NB4 (cell line): ENCODE results near the gene DEPDC1.
A peak's percentile ranks its signal among the peaks of the same experiment; 100 is the strongest.
"Not testable (repeated sequence)": the region's sequence is repeated elsewhere in the genome, so short reads cannot be mapped to it uniquely, and the experiment has no call there.

Experiments used
- DNase-seq: peaks from one replicate; pipeline ENCODE4 v3.0.0; 2010; ENCODE audit warnings: low read depth
- H3K4me3 ChIP-seq: one replicate; pipeline ENCODE4 v1.5.1; 2011; ENCODE audit warnings: mild to moderate bottlenecking, low read depth, low read length, moderate library complexity
- MYC ChIP-seq: IDR thresholded peaks from 2 replicates; pipeline ENCODE4 v1.6.1; 2011; ENCODE audit warnings: low read depth, low read length
- POLR2A ChIP-seq: IDR thresholded peaks from 2 replicates; pipeline ENCODE4 v1.6.1; 2011; ENCODE audit warnings: mild to moderate bottlenecking; ENCODE audit not compliant: insufficient read length; ENCODE audit errors: extremely low read depth
- TF ChIP-seq, protein P1 (sequence below): IDR thresholded peaks from one replicate; pipeline ENCODE4 v1.5.1; 2012; ENCODE audit warnings: low read depth, low read length
- TF ChIP-seq, protein P2 (sequence below): IDR thresholded peaks from 2 replicates; pipeline ENCODE4 v1.6.1; 2011; ENCODE audit warnings: low read depth, low read length

Gene DEPDC1

DNA sequence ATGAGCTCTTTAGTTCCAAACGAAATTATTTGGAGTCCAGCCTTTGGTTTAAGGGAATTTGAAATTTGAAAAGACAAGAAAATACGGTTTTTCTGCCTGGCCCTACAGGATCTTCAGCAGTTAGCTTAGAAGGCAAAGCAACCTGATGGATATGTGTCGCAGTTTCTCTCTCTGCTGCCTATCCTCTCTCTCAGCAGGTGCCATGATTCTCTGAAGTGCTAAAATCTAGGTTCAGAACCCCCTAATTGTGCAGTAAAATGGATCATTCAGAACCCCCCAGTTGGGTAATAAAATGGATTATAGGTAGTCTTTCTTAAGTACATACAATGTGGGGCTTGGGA lies 446 bp upstream of the DEPDC1 start:
- peak overlapping the region; percentile 67 for H3K4me3 ChIP-seq
- TF ChIP-seq, protein P1, sequence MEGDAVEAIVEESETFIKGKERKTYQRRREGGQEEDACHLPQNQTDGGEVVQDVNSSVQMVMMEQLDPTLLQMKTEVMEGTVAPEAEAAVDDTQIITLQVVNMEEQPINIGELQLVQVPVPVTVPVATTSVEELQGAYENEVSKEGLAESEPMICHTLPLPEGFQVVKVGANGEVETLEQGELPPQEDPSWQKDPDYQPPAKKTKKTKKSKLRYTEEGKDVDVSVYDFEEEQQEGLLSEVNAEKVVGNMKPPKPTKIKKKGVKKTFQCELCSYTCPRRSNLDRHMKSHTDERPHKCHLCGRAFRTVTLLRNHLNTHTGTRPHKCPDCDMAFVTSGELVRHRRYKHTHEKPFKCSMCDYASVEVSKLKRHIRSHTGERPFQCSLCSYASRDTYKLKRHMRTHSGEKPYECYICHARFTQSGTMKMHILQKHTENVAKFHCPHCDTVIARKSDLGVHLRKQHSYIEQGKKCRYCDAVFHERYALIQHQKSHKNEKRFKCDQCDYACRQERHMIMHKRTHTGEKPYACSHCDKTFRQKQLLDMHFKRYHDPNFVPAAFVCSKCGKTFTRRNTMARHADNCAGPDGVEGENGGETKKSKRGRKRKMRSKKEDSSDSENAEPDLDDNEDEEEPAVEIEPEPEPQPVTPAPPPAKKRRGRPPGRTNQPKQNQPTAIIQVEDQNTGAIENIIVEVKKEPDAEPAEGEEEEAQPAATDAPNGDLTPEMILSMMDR = no peak
- TF ChIP-seq, protein P2, sequence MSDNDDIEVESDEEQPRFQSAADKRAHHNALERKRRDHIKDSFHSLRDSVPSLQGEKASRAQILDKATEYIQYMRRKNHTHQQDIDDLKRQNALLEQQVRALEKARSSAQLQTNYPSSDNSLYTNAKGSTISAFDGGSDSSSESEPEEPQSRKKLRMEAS = no peak
- TF ChIP-seq MYC = no peak
- TF ChIP-seq POLR2A = no peak
- DNase-seq = no peak

DNA sequence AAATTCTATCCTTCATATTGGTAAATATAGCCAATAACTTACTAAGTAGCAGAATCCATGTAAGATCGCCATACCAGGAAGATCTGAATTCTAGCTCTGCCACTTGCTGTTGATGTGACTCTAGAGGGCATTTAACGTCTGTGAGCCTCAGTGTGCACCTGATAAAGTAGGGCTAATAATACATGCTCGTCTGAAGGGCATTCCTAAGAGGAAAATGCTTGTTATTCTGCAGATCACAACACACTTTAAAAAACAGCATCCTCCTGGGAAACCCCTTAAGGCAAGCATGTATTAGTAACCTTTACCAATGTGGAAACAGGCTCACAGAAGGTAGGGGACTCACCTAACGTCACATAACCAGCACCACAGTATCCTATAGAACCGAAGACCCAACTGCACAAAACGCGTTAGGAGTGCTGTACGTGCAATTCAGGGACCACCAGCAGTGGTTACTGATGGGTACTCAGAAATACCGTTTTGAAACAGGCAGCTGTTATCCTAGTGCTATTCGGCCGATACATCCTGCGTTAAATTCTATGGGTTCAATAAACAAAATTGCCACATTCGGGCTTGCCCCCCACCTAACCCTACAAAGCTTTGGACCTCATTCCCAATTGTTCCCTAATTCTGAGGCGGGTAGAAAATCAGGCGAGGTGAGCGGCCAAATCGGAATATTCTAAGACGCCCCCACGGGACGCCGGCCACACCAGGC lies 758 bp downstream of the DEPDC1 start:
- peak overlapping the region; percentile 99 for H3K4me3 ChIP-seq
- TF ChIP-seq, protein P1 = no peak
- TF ChIP-seq MYC (no peak), POLR2A (no peak)
- TF ChIP-seq, protein P2 = no peak
- peak; percentile 29 for DNase-seq

- peak overlapping the region; percentile 99 for H3K4me3 ChIP-seq
- TF ChIP-seq POLR2A = no peak
- DNase-seq = no peak
These were observed 1.4 kb downstream of the DEPDC1 start for GRCh38 chr1:68495532-68495931.

- H3K4me3 ChIP-seq = no peak overlapping the region
- DNase-seq = no peak
- no peak for TF ChIP-seq MYC
- TF ChIP-seq, protein P1 = no peak
These were observed 3.7 kb downstream of the DEPDC1 start for GRCh38 chr1:68493193-68493592.

DNA sequence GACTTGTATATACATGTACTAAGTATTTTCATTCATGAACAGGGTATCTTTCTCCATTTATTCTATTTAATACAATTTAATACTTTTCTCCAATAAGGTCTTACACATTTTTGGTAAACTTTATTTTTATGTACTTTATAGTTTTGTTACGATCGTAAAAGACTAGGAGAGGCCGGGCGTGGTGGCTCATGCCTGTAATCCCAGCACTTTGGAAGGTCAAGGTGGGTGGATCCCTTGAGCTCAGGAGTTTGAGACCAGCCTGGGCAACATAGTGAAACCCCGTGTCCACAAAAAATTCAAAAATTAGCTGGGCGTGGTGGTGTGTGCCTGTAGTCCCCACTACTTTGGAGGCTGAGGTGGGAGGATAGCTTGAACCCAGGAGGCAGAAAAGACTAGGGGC lies 4.6 kb downstream of the DEPDC1 start:
- DNase-seq, H3K4me3 ChIP-seq: not testable (repeated sequence)

DNA sequence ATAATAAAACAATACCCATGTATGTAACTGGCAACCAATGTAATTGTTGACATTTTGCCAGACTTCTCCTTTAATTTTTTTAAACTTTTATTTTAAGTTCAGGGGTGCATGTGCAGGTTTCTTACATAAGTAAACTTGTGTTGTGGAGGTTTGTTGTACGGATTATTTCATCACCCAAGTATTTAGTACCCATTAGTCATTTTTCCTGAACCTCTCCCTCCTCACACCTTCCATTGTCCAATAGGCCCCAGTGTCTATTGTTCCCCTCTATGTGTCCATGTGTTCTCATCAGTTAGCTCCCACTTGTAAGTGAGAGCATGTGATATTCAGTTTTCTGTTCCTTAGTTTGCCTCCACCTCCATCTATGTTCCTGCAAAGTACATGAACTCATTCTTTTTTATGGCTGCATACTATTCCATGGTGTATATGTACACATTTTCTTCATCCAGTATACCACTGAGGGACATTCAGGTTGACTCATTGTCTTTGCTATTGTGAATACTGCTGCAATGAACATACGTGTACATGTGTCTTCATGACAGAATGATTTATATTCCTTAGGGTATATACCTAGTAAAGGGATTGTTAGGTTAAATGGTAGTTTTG lies 6.7 kb downstream of the DEPDC1 start:
- TF ChIP-seq POLR2A = no peak
- TF ChIP-seq, protein P1 = no peak
- TF ChIP-seq MYC = no peak
- TF ChIP-seq, protein P2 = no peak
- no peak overlapping the region for H3K4me3 ChIP-seq
- no peak for DNase-seq

DNA sequence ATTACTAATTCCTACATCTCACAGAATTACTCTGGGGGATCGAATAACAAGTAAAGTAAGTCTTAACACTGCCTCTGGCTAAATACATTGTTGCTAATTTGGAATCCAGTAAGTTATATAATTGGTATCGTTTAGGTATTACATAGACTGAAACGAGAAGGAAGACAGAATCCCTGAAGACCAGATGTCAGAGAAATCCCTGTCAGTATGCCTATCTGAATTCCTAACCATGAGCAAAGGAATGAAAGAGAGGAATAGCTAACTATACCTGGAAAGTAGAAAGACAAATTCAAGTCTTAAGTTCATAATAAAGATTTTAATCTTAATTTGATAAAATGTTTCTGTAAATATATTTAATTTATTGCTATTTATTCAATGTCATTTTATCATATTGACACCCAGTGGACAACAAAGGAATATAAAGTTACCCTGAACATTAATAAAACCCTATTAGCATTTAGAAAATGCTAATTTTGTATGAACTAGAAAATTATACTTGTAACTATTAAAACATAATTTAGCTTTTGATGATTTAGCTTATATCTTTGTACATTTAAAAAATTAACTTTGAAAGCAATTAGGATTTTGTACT lies 11.4 kb downstream of the DEPDC1 start:
- TF ChIP-seq MYC (no peak), POLR2A (no peak)
- TF ChIP-seq, protein P2 = no peak
- TF ChIP-seq, protein P1 = no peak
- DNase-seq = no peak

More for the DNA sequence above, 11.4 kb downstream of the DEPDC1 start:
- H3K4me3 ChIP-seq = no peak overlapping the region
